K562 (cell line): ENCODE results near the gene RNF138. TPM values are rescaled to one million over a fixed set of nuclear protein-coding genes. Genes with fewer than 3 reads are reported as not detected.
A peak's percentile ranks its signal among the peaks of the same experiment; 100 is the strongest.

Experiments used
- BACH1 ChIP-seq: fragments of 200-800 bp; sonication (Bioruptor generic); IDR thresholded peaks from 2 replicates; pipeline ENCODE4 v1.6.1; 2016; ENCODE audit warnings: missing genetic modification characterization, missing compliant biosample characterization
- BRD4 ChIP-seq: fragments of 200-600 bp; sonication (generic); IDR thresholded peaks from 2 replicates; pipeline ENCODE4 v1.6.1; 2017; ENCODE audit warnings: inconsistent platforms
- CCNT2 ChIP-seq: IDR thresholded peaks from 2 replicates; pipeline ENCODE4 v1.6.1; 2011; ENCODE audit warnings: borderline replicate concordance, low read depth, mild to moderate bottlenecking, moderate library complexity, mixed read lengths, low read length; ENCODE audit not compliant: insufficient read length; ENCODE audit errors: extremely low read depth
- CHD2 ChIP-seq: IDR thresholded peaks from 2 replicates; pipeline ENCODE4 v1.6.1; 2011; ENCODE audit warnings: low read depth, low read length
- DNMT1 ChIP-seq: fragments of 450-650 bp; IDR thresholded peaks from 2 replicates; pipeline ENCODE4 v1.6.1; 2016; ENCODE audit warnings: antibody characterized with exemption, mild to moderate bottlenecking
- ELF1 ChIP-seq: fragments of 200-800 bp; sonication (Bioruptor generic); IDR thresholded peaks from 2 replicates; pipeline ENCODE4 v1.6.1; 2016; ENCODE audit warnings: missing genetic modification characterization, missing compliant biosample characterization
- FOXK2 ChIP-seq, 2 experiments: fragments of 450-650 bp; IDR thresholded peaks in 1 of 2; conservative IDR thresholded peaks in 1 of 2; 2 replicates each; pipeline ENCODE4 v1.6.1; 2016; ENCODE audit warnings: low read depth in 2 of 2, mild to moderate bottlenecking in 1 of 2
- FOXP1 ChIP-seq: sonication (generic); formaldehyde crosslinking; IDR thresholded peaks from 2 replicates; pipeline ENCODE4 v1.8.0; 2022; ENCODE audit warnings: mild to moderate bottlenecking, missing genetic modification reagents
- GABPA ChIP-seq: fragments of 200-800 bp; sonication (Bioruptor generic); conservative IDR thresholded peaks from 2 replicates; pipeline ENCODE4 v1.6.1; 2016; ENCODE audit warnings: low read depth, missing genetic modification characterization, missing compliant biosample characterization
- HSF4 ChIP-seq: fragments of 250-450 bp; sonication (Bioruptor Pico); IDR thresholded peaks from 2 replicates; pipeline ENCODE4 v2.1.2; 2022; ENCODE audit warnings: mild to moderate bottlenecking, moderate library complexity, borderline replicate concordance
- MTA2 ChIP-seq: fragments of 450-650 bp; IDR thresholded peaks from 2 replicates; pipeline ENCODE4 v1.6.1; 2016; ENCODE audit warnings: low read depth
- MYBL2 ChIP-seq, 2 experiments: fragments of 450-650 bp in 1 of 2; sonication (generic) in 1 of 2; formaldehyde crosslinking in 1 of 2; IDR thresholded peaks; 2 replicates each; pipeline versions ENCODE4 v1.6.1 to v1.8.1; 2017 to 2022; ENCODE audit warnings: borderline replicate concordance in 1 of 2, inconsistent platforms in 1 of 2, low read depth in 1 of 2, mild to moderate bottlenecking in 1 of 2, missing genetic modification reagents in 1 of 2, moderate library complexity in 1 of 2
- PHF21A ChIP-seq: fragments of 450-650 bp; IDR thresholded peaks from 2 replicates; pipeline ENCODE4 v1.6.1; 2017; ENCODE audit warnings: low read depth, borderline replicate concordance
- PPARD ChIP-seq: fragments of 250-450 bp; sonication (Bioruptor Pico); IDR thresholded peaks from 2 replicates; pipeline ENCODE4 v1.8.0; 2022; ENCODE audit warnings: inconsistent platforms, mild to moderate bottlenecking, moderate library complexity
- SRSF3 ChIP-seq: fragments of 200-400 bp; formaldehyde crosslinking; IDR thresholded peaks from 2 replicates; pipeline ENCODE4 v1.6.1; 2016; ENCODE audit warnings: mild to moderate bottlenecking, low read length, moderate library complexity; ENCODE audit not compliant: insufficient read depth
- STAG1 ChIP-seq: sonication (generic); formaldehyde crosslinking; IDR thresholded peaks from 2 replicates; pipeline ENCODE4 v1.5.0; 2020; ENCODE audit warnings: missing genetic modification reagents, borderline replicate concordance
- ZNF134 ChIP-seq: fragments of 250-450 bp; sonication (Bioruptor Pico); conservative IDR thresholded peaks from 2 replicates; pipeline ENCODE4 v1.4.0; 2020
- ZNF146 ChIP-seq: IDR thresholded peaks from one replicate; pipeline ENCODE4 v1.6.1; 2018; ENCODE audit warnings: missing compliant biosample characterization; ENCODE audit not compliant: unreplicated experiment
- ZNF583 ChIP-seq: fragments of 250-450 bp; sonication (Bioruptor Pico); IDR thresholded peaks from 2 replicates; pipeline ENCODE4 v1.4.0; 2020
- polyA plus RNA-seq, 8 experiments: library from polyadenylated mRNA; depleted of rRNA in 4 of 8; stranded (reverse) in 5 of 8; unstranded in 3 of 8; fragments of >200 nt; fragmentation: Nextera tagmentation in 2 of 8; fragmentation: Illumina TruSeq in 1 of 8; extraction: Ambion mirVana in 2 of 8; extraction: Trizol in 1 of 8; gene quantifications; 2 replicates each; pipeline versions ENCODE4 v1.2.1 to v1.2.3, GENCODE V29; 2011 to 2014; ENCODE audit warnings: inconsistent platforms in 1 of 8, missing spikeins in 1 of 8
- total RNA-seq, 7 experiments: library from RNA; depleted of rRNA in 6 of 7; stranded (reverse); fragments of >200 nt in 6 of 7; fragmentation: Illumina TruSeq in 2 of 7; extraction: Trizol in 2 of 7; gene quantifications; 2 replicates each; pipeline versions ENCODE4 v1.2.1 to v1.2.3, GENCODE V29; 2011 to 2021; ENCODE audit warnings: low replicate concordance in 1 of 7
- TF ChIP-seq, protein P1 (sequence below): IDR thresholded peaks from 2 replicates; pipeline ENCODE4 v1.6.1; 2011; ENCODE audit not compliant: insufficient read length; ENCODE audit errors: extremely low read depth
- TF ChIP-seq, protein P2 (sequence below): fragments of 450-650 bp; IDR thresholded peaks from 2 replicates; pipeline ENCODE4 v1.6.1; 2016; ENCODE audit warnings: mild to moderate bottlenecking

RNF138 gene
- total and polyA plus RNA-seq, 9 of the 15 experiments (the other 6 are each of a cell fraction or from before 2014, with no cell fraction given) = 47.6 to 100 (median 62.5) TPM

DNA sequence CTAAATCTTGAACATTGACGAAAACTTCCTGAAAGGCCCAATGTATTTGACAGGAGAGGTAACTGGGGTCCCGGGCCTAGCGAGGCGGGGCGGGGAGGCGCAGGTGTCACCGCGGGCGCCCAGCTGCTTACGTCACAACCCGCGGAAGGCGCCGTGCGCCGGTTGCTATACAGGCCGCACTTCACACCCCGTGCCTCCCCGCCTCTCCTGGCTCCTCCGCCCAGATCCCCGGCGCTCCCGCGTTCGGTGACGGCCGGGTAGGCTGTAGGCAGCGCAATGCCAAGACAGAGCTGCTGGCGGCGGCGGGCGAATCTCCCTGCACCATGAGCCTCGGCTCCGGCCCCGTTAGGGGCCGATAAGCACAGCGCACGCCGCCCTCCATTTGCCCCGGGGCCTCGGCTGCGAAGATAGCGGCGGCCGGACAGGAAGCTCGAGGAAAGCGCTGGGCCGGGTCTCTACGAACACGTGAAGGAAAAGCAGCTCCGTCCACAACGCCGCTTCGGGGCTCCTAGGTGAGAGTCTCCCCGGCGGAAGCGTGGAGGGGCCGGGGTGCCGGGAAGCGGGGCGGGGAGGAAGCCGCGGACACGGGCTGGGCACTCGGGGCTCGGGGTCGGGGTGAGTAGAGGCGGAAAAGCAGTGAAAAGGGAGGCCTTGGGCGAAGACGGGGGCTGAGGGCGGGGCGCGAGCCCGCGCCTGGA, at the start of gene RNF138 (continued):
- TF ChIP-seq CHD2 (no peak), HSF4 (CRISPR knock-in tag) (no peak), FOXK2 (conservative IDR thresholded peaks at IDR 0.05 in 1 of 2, IDR thresholded peaks at IDR 0.05 in 1 of 2; ENCODE audit: low read depth in 2 of 2) (0 out of 4 replicates have a peak, but pooled peaks have one; percentile 44 to 52), PHF21A (no peak), ZNF583 (CRISPR knock-in tag) (no peak), MTA2 (no peak), BACH1 (tag) (no peak), PPARD (CRISPR knock-in tag) (no peak), ELF1 (peak; percentile 76), BRD4 (peak; percentile 91; the same call in 1 of the 2 replicates), GABPA (tag) (peak; percentile 76), MYBL2 (IDR thresholded peaks at IDR 0.05; ENCODE audit: low read depth) (no peak), MYBL2 (CRISPR knock-in tag; IDR thresholded peaks at IDR 0.05; ENCODE audit: borderline replicate concordance) (no peak), DNMT1 (no peak), CCNT2 (peak; percentile 78), ZNF146 (CRISPR knock-in tag) (no peak), STAG1 (CRISPR knock-in tag) (no peak), FOXP1 (CRISPR knock-in tag) (no peak; the same call in 1 of the 2 replicates), SRSF3 (0 out of 2 replicates have a peak, but pooled peaks have one; percentile 77), ZNF134 (CRISPR knock-in tag) (no peak)
- TF ChIP-seq, protein P1, sequence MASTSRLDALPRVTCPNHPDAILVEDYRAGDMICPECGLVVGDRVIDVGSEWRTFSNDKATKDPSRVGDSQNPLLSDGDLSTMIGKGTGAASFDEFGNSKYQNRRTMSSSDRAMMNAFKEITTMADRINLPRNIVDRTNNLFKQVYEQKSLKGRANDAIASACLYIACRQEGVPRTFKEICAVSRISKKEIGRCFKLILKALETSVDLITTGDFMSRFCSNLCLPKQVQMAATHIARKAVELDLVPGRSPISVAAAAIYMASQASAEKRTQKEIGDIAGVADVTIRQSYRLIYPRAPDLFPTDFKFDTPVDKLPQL = no peak
- TF ChIP-seq, protein P2, sequence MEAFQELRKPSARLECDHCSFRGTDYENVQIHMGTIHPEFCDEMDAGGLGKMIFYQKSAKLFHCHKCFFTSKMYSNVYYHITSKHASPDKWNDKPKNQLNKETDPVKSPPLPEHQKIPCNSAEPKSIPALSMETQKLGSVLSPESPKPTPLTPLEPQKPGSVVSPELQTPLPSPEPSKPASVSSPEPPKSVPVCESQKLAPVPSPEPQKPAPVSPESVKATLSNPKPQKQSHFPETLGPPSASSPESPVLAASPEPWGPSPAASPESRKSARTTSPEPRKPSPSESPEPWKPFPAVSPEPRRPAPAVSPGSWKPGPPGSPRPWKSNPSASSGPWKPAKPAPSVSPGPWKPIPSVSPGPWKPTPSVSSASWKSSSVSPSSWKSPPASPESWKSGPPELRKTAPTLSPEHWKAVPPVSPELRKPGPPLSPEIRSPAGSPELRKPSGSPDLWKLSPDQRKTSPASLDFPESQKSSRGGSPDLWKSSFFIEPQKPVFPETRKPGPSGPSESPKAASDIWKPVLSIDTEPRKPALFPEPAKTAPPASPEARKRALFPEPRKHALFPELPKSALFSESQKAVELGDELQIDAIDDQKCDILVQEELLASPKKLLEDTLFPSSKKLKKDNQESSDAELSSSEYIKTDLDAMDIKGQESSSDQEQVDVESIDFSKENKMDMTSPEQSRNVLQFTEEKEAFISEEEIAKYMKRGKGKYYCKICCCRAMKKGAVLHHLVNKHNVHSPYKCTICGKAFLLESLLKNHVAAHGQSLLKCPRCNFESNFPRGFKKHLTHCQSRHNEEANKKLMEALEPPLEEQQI = no peak
